Neutrophil (primary cell): Measurements from ENCODE around the gene PIGS.

Experiments
- H3K27ac ChIP-seq: fragments of 200-600 bp; sonication (generic); 2 replicates; pipeline ENCODE4 v1.5.1; 2016; ENCODE audit warnings: mild to moderate bottlenecking, moderate library complexity
- H3K27me3 ChIP-seq: fragments of 200-600 bp; sonication (generic); 2 replicates; pipeline ENCODE4 v1.6.0; 2016; ENCODE audit warnings: mild to moderate bottlenecking
- H3K36me3 ChIP-seq: fragments of 200-600 bp; sonication (generic); 2 replicates; pipeline ENCODE4 v1.5.1; 2017
- H3K4me1 ChIP-seq, 2 experiments: fragments of 200-600 bp in 1 of 2; sonication (generic) in 1 of 2; 1 replicate in 1 of 2; 2 replicates in 1 of 2; pipeline versions ENCODE4 v1.5.1 to v1.6.1; 2013 to 2016; ENCODE audit warnings: low read depth in 1 of 2, low read length in 1 of 2, mild to moderate bottlenecking in 1 of 2, moderate library complexity in 1 of 2; ENCODE audit not compliant: control insufficient read depth in 1 of 2, insufficient read depth in 1 of 2
- H3K4me3 ChIP-seq, 2 experiments: fragments of 200-600 bp in 1 of 2; sonication (generic) in 1 of 2; 1 replicate in 1 of 2; 2 replicates in 1 of 2; pipeline ENCODE4 v1.5.1; 2013 to 2016; ENCODE audit warnings: low read depth in 1 of 2, low read length in 1 of 2, mild to moderate bottlenecking in 1 of 2, moderate library complexity in 1 of 2
- H3K9me3 ChIP-seq: fragments of 200-600 bp; sonication (generic); 2 replicates; pipeline ENCODE4 v1.5.1; 2016
- CTCF ChIP-seq: fragments of 200-600 bp; sonication (generic); IDR thresholded peaks from 2 replicates; pipeline ENCODE4 v1.5.1; 2016; ENCODE audit warnings: antibody characterized with exemption

PIGS gene

DNA sequence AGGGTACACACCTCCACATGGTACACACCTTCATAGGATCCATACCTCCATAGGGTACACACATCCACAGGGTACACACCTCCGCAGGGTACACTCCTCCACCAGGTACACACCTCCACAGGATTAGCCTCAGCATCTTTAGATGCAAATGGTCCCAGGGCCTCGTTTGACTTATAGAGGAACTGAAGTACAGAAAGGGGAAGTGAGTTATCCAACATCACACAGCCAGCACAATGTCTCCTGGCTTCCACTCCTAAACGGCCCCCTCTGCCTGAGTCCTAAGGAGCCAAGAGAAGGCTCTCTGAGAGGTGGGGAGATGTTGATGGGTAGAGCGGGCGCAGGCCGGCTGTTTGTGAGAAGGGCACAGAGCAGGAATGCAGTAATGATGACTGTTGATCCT is 53.2 kb downstream of the PIGS start:
- Histone ChIP-seq H3K9me3 (no peaks in the 10 kb centered on the region), H3K27me3 (peaks cover 5% of the 10 kb centered on the region), H3K27ac (no peak overlapping the region), H3K4me3 (no peak overlapping the region), H3K4me1 (no peaks in the 10 kb centered on the region), H3K36me3 (no peaks in the 10 kb centered on the region)
- TF ChIP-seq CTCF: no peak

- H3K4me1 ChIP-seq: no peaks in the 10 kb centered on the region
- no peak for TF ChIP-seq CTCF
- H3K9me3 ChIP-seq: no peaks in the 10 kb centered on the region
- H3K36me3 ChIP-seq: no peaks in the 10 kb centered on the region
- peaks cover 5% of the 10 kb centered on the region for H3K27me3 ChIP-seq
- no peak overlapping the region for H3K4me3 ChIP-seq
- no peak overlapping the region for H3K27ac ChIP-seq
Observed at GRCh38 chr17:28515518-28515917, 55.8 kb downstream of the PIGS start.

GRCh38 chr17:28514561-28515002 is 56.7 kb downstream of the PIGS start:
- no peak overlapping the region for H3K4me3 ChIP-seq
- no peaks in the 10 kb centered on the region for H3K9me3 ChIP-seq
- no peaks in the 10 kb centered on the region for H3K4me1 ChIP-seq
- H3K36me3 ChIP-seq: no peaks in the 10 kb centered on the region
- H3K27me3 ChIP-seq: peaks cover 5% of the 10 kb centered on the region
- TF ChIP-seq CTCF: no peak
- H3K27ac ChIP-seq: no peak overlapping the region

DNA sequence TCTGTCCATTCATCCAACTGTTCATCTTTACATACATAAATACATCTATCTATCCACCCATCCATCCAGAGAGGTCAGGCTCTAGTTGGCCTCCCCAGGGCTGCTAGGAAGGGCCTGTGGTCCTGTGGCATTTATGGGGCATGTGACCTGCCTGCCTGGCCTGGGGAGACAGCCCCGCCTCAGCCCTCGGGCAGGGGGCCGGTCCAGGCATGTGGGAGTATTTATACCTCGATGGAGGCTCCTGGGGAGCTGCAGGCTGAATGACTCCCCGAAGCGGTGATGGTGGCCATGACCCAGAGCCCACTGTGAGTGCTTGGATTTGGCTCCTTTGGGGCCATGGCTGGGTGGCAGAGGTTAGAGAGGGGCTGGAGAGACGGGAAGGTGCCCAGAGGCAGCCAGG is 57.8 kb downstream of the PIGS start:
- H3K27me3 ChIP-seq: peaks cover 5% of the 10 kb centered on the region
- no peak overlapping the region for H3K27ac ChIP-seq
- H3K4me1 ChIP-seq: no peaks in the 10 kb centered on the region
- TF ChIP-seq CTCF: no peak
- H3K36me3 ChIP-seq: no peaks in the 10 kb centered on the region
- no peak overlapping the region for H3K4me3 ChIP-seq
- H3K9me3 ChIP-seq: no peaks in the 10 kb centered on the region

- TF ChIP-seq CTCF: no peak
- H3K27ac ChIP-seq: no peak overlapping the region
- no peak overlapping the region for H3K4me3 ChIP-seq
- peaks cover 19% of the 10 kb centered on the region for H3K27me3 ChIP-seq
- H3K9me3 ChIP-seq: no peaks in the 10 kb centered on the region
- H3K36me3 ChIP-seq: no peaks in the 10 kb centered on the region
- H3K4me1 ChIP-seq: no peaks in the 10 kb centered on the region
Observed at GRCh38 chr17:28511858-28512461, 59.4 kb downstream of the PIGS start.

DNA sequence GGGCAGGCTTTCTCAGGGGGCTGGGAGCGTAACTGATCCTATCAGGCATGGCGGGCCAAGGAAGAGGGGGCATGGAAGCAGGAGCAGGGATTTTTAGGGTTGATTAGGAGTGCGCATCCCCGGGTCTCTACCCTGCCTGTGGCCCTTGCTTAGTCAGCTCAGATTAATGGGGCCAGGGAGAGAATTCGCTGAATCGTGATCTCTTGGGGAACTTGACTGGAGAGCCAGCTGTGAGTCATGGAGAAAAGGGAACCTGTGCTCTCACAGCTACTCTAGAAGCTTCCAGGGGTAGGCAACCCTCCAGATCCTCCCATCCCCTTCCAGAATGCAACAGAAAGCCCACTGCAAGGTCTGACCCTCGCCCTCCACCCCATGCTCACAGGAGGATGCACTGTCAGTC is 61.5 kb downstream of the PIGS start:
- H3K36me3 ChIP-seq: no peaks in the 10 kb centered on the region
- no peak for TF ChIP-seq CTCF
- peaks cover 19% of the 10 kb centered on the region for H3K27me3 ChIP-seq
- H3K4me1 ChIP-seq: no peaks in the 10 kb centered on the region
- no peak overlapping the region for H3K4me3 ChIP-seq
- H3K9me3 ChIP-seq: no peaks in the 10 kb centered on the region
- no peak overlapping the region for H3K27ac ChIP-seq
